H1 (cell line): ENCODE data around the gene MAGIX. TPM values are rescaled to one million over a fixed set of nuclear protein-coding genes. Genes with fewer than 3 reads are reported as not detected.

Source experiments
- ATF3 ChIP-seq: IDR thresholded peaks from 2 replicates; pipeline ENCODE4 v1.6.1; 2011; ENCODE audit warnings: low read depth, mild to moderate bottlenecking, low read length; ENCODE audit not compliant: insufficient read depth
- BACH1 ChIP-seq: IDR thresholded peaks from 2 replicates; pipeline ENCODE4 v1.6.1; 2012; ENCODE audit warnings: low read length, improper control_type of control experiment
- CBX8 ChIP-seq: fragments of 300-800, 300-1000 bp; sonication (generic); IDR thresholded peaks from 2 replicates; pipeline ENCODE4 v1.7.1; 2016; ENCODE audit warnings: low read depth, low read length, borderline replicate concordance
- CTCF ChIP-seq, 3 experiments: IDR thresholded peaks; 1 replicate in 2 of 3; 2 replicates in 1 of 3; pipeline versions ENCODE4 v1.5.1 to v1.6.1; 2011; ENCODE audit warnings: low read length in 3 of 3, mild to moderate bottlenecking in 3 of 3, inconsistent platforms in 2 of 3, low read depth in 1 of 3, moderate library complexity in 1 of 3; ENCODE audit not compliant: insufficient read depth in 1 of 3; ENCODE audit errors: control extremely low read depth in 1 of 3
- EGR1 ChIP-seq: IDR thresholded peaks from 2 replicates; pipeline ENCODE4 v1.6.1; 2011; ENCODE audit warnings: low read depth, low read length, borderline replicate concordance
- EZH2 ChIP-seq: fragments of 200-600 bp; sonication (generic); IDR thresholded peaks from 2 replicates; pipeline ENCODE4 v1.7.1; 2012; ENCODE audit warnings: low read depth, mild to moderate bottlenecking, moderate library complexity, low read length, inconsistent platforms; ENCODE audit not compliant: severe bottlenecking
- GABPA ChIP-seq: IDR thresholded peaks from 2 replicates; pipeline ENCODE4 v1.6.1; 2011; ENCODE audit warnings: mild to moderate bottlenecking, low read length, moderate library complexity, borderline replicate concordance; ENCODE audit not compliant: insufficient read depth
- GTF2F1 ChIP-seq: IDR thresholded peaks from 2 replicates; pipeline ENCODE4 v1.6.1; 2012; ENCODE audit warnings: low read depth, low read length, improper control_type of control experiment, borderline replicate concordance
- KDM4A ChIP-seq: IDR thresholded peaks from one replicate; pipeline ENCODE4 v1.7.1; 2012; ENCODE audit warnings: low read depth, mild to moderate bottlenecking, moderate library complexity, low read length, inconsistent platforms; ENCODE audit not compliant: severe bottlenecking
- POLR2A ChIP-seq, 2 experiments: IDR thresholded peaks; 1 replicate in 1 of 2; 2 replicates in 1 of 2; pipeline ENCODE4 v1.6.1; 2011; ENCODE audit warnings: low read depth in 2 of 2, low read length in 2 of 2, mild to moderate bottlenecking in 2 of 2; ENCODE audit errors: control extremely low read depth in 1 of 2
- RAD21 ChIP-seq, 2 experiments: IDR thresholded peaks in 1 of 2; conservative IDR thresholded peaks in 1 of 2; 2 replicates each; pipeline ENCODE4 v1.6.1; 2011; ENCODE audit warnings: low read depth in 2 of 2, low read length in 2 of 2, improper control_type of control experiment in 1 of 2, inconsistent platforms in 1 of 2, mild to moderate bottlenecking in 1 of 2, moderate library complexity in 1 of 2
- RBBP5 ChIP-seq: IDR thresholded peaks from 2 replicates; pipeline ENCODE4 v1.7.1; 2012; ENCODE audit warnings: low read depth, mild to moderate bottlenecking, inconsistent platforms, low read length, moderate library complexity, borderline replicate concordance
- RXRA ChIP-seq: IDR thresholded peaks from 2 replicates; pipeline ENCODE4 v1.6.1; 2011; ENCODE audit warnings: low read depth, mild to moderate bottlenecking, low read length, moderate library complexity; ENCODE audit not compliant: insufficient read depth
- SIRT6 ChIP-seq: IDR thresholded peaks from one replicate; pipeline ENCODE4 v1.7.1; 2012; ENCODE audit warnings: low read length, inconsistent platforms
- SP1 ChIP-seq: IDR thresholded peaks from 2 replicates; pipeline ENCODE4 v1.6.1; 2011; ENCODE audit warnings: low read depth, low read length
- SP2 ChIP-seq: IDR thresholded peaks from 2 replicates; pipeline ENCODE4 v1.6.1; 2012; ENCODE audit warnings: mild to moderate bottlenecking, low read length, inconsistent platforms
- TAF1 ChIP-seq: IDR thresholded peaks from 2 replicates; pipeline ENCODE4 v1.6.1; 2011; ENCODE audit warnings: mild to moderate bottlenecking, low read depth, low read length
- TBP ChIP-seq: IDR thresholded peaks from 2 replicates; pipeline ENCODE4 v1.6.1; 2011; ENCODE audit warnings: low read depth, low read length, improper control_type of control experiment
- YY1 ChIP-seq: IDR thresholded peaks from 2 replicates; pipeline ENCODE4 v1.6.1; 2011; ENCODE audit warnings: low read depth, mild to moderate bottlenecking, low read length
- ZNF274 ChIP-seq: IDR thresholded peaks from 2 replicates; pipeline ENCODE4 v1.7.0; 2012; ENCODE audit warnings: low read length, borderline replicate concordance; ENCODE audit errors: extremely low read depth
- polyA plus RNA-seq, 7 experiments: library from polyadenylated mRNA; depleted of rRNA in 3 of 7; stranded (reverse) in 5 of 7; unstranded in 2 of 7; fragments of >200 nt in 5 of 7; fragments of 200-250 nt in 2 of 7; gene quantifications; 1 replicate in 5 of 7; 2 replicates in 1 of 7; 4 replicates in 1 of 7; pipeline versions ENCODE4 v1.2.1 to v1.2.3, GENCODE V29; 2011 to 2013; ENCODE audit warnings: missing spikeins in 2 of 7, mixed read lengths in 2 of 7
- total RNA-seq: library from RNA; stranded (reverse); fragmentation: NEBNext Ultra II Directional; extraction: Animal tissue kit (Norgen Biotek cat#: 25700); gene quantifications from 2 replicates; pipeline ENCODE4 v1.2.1, GENCODE V29; 2021

Gene MAGIX
- total and polyA plus RNA-seq, 2 of the 8 experiments (the other 6 are each of a cell fraction or from before 2014, with no cell fraction given): 0.37 to 1.1 TPM

- TF ChIP-seq ATF3 (no peak), KDM4A (peak; percentile 11), CTCF (IDR thresholded peaks at IDR 0.05; ENCODE audit: control extremely low read depth in 1 of 3, insufficient read depth in 1 of 3, low read depth in 1 of 3, low read length in 3 of 3) (no peak), EGR1 (peak; percentile 63; the same call in 1 of the 2 replicates), RXRA (no peak), GABPA (no peak), RAD21 (IDR thresholded peaks at IDR 0.05 in 1 of 2, conservative IDR thresholded peaks at IDR 0.05 in 1 of 2; ENCODE audit: low read depth in 2 of 2, low read length in 2 of 2) (peak in 1 of 2 experiments; percentile 24; a peak in 1 of 4 replicates), TBP (peak; percentile 38; the same call in 1 of the 2 replicates), SP1 (0 out of 2 replicates have a peak, but pooled peaks have one; percentile 18), POLR2A (IDR thresholded peaks at IDR 0.05; ENCODE audit: control extremely low read depth in 1 of 2, low read depth in 2 of 2, low read length in 2 of 2) (peak in 1 of 2 experiments; percentile 74; a peak in 1 of 3 replicates), RBBP5 (no peak), TAF1 (peak; percentile 83), SP2 (no peak), YY1 (peak; percentile 89), GTF2F1 (no peak), SIRT6 (no peak), ZNF274 (no peak), EZH2 (no peak), BACH1 (no peak), CBX8 (no peak)
These were observed 37.6 kb downstream of the MAGIX start, which contains the start of gene SYP (continued) for GRCh38 chrX:49199906-49200771.
